ENCODE data around the gene HSDL1. TPM values are rescaled to one million over a fixed set of nuclear protein-coding genes. Genes with fewer than 3 reads are reported as not detected.

The HSDL1 gene
- total RNA-seq, 2 experiments from 2014 or later, result 16.3 to 25.1 TPM

GRCh38 chr16:84075376-84075775 lies 69.6 kb downstream of the HSDL1 start:
- intact Hi-C loops (cut with micrococcal nuclease; ENCODE audit: unreplicated experiment), result no loop called here
- no peak for TF ChIP-seq EZH2phosphoT487 (IDR thresholded peaks at IDR 0.05; ENCODE audit: borderline replicate concordance, low read depth, low read length)
- TF ChIP-seq, protein P1, sequence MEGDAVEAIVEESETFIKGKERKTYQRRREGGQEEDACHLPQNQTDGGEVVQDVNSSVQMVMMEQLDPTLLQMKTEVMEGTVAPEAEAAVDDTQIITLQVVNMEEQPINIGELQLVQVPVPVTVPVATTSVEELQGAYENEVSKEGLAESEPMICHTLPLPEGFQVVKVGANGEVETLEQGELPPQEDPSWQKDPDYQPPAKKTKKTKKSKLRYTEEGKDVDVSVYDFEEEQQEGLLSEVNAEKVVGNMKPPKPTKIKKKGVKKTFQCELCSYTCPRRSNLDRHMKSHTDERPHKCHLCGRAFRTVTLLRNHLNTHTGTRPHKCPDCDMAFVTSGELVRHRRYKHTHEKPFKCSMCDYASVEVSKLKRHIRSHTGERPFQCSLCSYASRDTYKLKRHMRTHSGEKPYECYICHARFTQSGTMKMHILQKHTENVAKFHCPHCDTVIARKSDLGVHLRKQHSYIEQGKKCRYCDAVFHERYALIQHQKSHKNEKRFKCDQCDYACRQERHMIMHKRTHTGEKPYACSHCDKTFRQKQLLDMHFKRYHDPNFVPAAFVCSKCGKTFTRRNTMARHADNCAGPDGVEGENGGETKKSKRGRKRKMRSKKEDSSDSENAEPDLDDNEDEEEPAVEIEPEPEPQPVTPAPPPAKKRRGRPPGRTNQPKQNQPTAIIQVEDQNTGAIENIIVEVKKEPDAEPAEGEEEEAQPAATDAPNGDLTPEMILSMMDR (conservative IDR thresholded peaks at IDR 0.05; ENCODE audit: low read length), result no peak
- H3K36me3 ChIP-seq (ENCODE audit: insufficient read depth, low read length), result peaks cover 84% of the 10 kb centered on the region
- no peak overlapping the region for H2AFZ ChIP-seq (ENCODE audit: low read length)
- H3K79me2 ChIP-seq (ENCODE audit: insufficient read depth, low read depth, low read length), result 0 out of 2 replicates have a peak, but pooled peaks cover 3% of the 10 kb centered on the region
- CTCF ChIA-PET (ENCODE audit: unreplicated experiment), result no interaction called here
- H3K4me3 ChIP-seq (ENCODE audit: low read depth, low read length, poor library complexity, severe bottlenecking), result no peak overlapping the region
- no TSS peak for BruUV-seq (replicated peaks)
- no peak overlapping the region for H3K4me2 ChIP-seq (ENCODE audit: low read length)
- POLR2A ChIA-PET, result no interaction called here
- H3K27ac ChIP-seq (ENCODE audit: low read depth, low read length, poor library complexity, severe bottlenecking), result no peak overlapping the region
- no peak for DNase-seq (ENCODE audit: low spot score)
- no peaks in the 10 kb centered on the region for H3K9me2 ChIP-seq (ENCODE audit: insufficient read depth, low read length)
- no peaks in the 10 kb centered on the region for H3K4me1 ChIP-seq (ENCODE audit: insufficient read depth, low read length, poor library complexity, severe bottlenecking)
- H4K20me1 ChIP-seq (ENCODE audit: insufficient read depth, low read length), result no peaks in the 10 kb centered on the region
- no peaks in the 10 kb centered on the region for H3K9me3 ChIP-seq (ENCODE audit: low read length)

GRCh38 chr16:84074721-84075120 lies 70.3 kb downstream of the HSDL1 start:
- ChIA-PET CTCF (ENCODE audit: unreplicated experiment) (no interaction called here), POLR2A (no interaction called here)
- no peak for DNase-seq (ENCODE audit: low spot score)
- Histone ChIP-seq H3K27ac (ENCODE audit: low read depth, low read length, poor library complexity, severe bottlenecking) (no peak overlapping the region), H3K36me3 (ENCODE audit: insufficient read depth, low read length) (peaks cover 84% of the 10 kb centered on the region), H3K79me2 (ENCODE audit: insufficient read depth, low read depth, low read length) (0 out of 2 replicates have a peak, but pooled peaks cover 3% of the 10 kb centered on the region), H3K9me3 (ENCODE audit: low read length) (no peaks in the 10 kb centered on the region), H3K4me1 (ENCODE audit: insufficient read depth, low read length, poor library complexity, severe bottlenecking) (no peaks in the 10 kb centered on the region), H2AFZ (ENCODE audit: low read length) (no peak overlapping the region), H3K4me2 (ENCODE audit: low read length) (no peak overlapping the region), H3K9me2 (ENCODE audit: insufficient read depth, low read length) (no peaks in the 10 kb centered on the region), H4K20me1 (ENCODE audit: insufficient read depth, low read length) (no peaks in the 10 kb centered on the region), H3K4me3 (ENCODE audit: low read depth, low read length, poor library complexity, severe bottlenecking) (no peak overlapping the region)
- no TSS peak for BruUV-seq (replicated peaks)
- TF ChIP-seq, protein P1 (conservative IDR thresholded peaks at IDR 0.05; ENCODE audit: low read length), result no peak
- no peak for TF ChIP-seq EZH2phosphoT487 (IDR thresholded peaks at IDR 0.05; ENCODE audit: borderline replicate concordance, low read depth, low read length)
- intact Hi-C loops (cut with micrococcal nuclease; ENCODE audit: unreplicated experiment), result no loop called here

Other genes with a start within 250 kb of the HSDL1 start
- 3.2 and 3.5 TPM in 2 replicates for gene MLYCD, start 246.1 kb downstream of the HSDL1 start, total RNA-seq (2014; rRNA removed; shearing (Covaris generic))
- 10.9 and 11.1 TPM in 2 replicates for gene MLYCD, start 246.1 kb downstream of the HSDL1 start, total RNA-seq (2022)
- gene OSGIN1, start 191.9 kb downstream of the HSDL1 start, total RNA-seq (2014; rRNA removed; shearing (Covaris generic)), result 0.28 and 0.41 TPM in 2 replicates
- gene OSGIN1, start 191.9 kb downstream of the HSDL1 start, total RNA-seq (2022), result 1.0 and 2.0 TPM in 2 replicates
- not detected in 2 replicates for gene NECAB2, start 176.9 kb downstream of the HSDL1 start, total RNA-seq (2014; rRNA removed; shearing (Covaris generic))
- gene NECAB2, start 176.9 kb downstream of the HSDL1 start, total RNA-seq (2022), result not detected in 2 replicates
- not detected in 2 replicates for gene SLC38A8, start 102.4 kb downstream of the HSDL1 start, total RNA-seq (2014; rRNA removed; shearing (Covaris generic))
- gene SLC38A8, start 102.4 kb downstream of the HSDL1 start, total RNA-seq (2022), result not detected in 2 replicates
- gene MBTPS1, start 28.2 kb downstream of the HSDL1 start, total RNA-seq (2014; rRNA removed; shearing (Covaris generic)), result 39.4 and 49.6 TPM in 2 replicates
- gene MBTPS1, start 28.2 kb downstream of the HSDL1 start, total RNA-seq (2022), result 65.2 and 71.8 TPM in 2 replicates
- 0.08 TPM in 1 of 2 replicates, not detected in the other for gene DNAAF1, start 131 bp upstream of the HSDL1 start, total RNA-seq (2014; rRNA removed; shearing (Covaris generic))
- 0.24 and 0.34 TPM in 2 replicates for gene DNAAF1, start 131 bp upstream of the HSDL1 start, total RNA-seq (2022)
- 27.4 and 64.6 TPM in 2 replicates for gene TAF1C, start 41.9 kb upstream of the HSDL1 start, total RNA-seq (2014; rRNA removed; shearing (Covaris generic))
- 62.5 and 66.1 TPM in 2 replicates for gene TAF1C, start 41.9 kb upstream of the HSDL1 start, total RNA-seq (2022)
- gene ADAD2, start 46.0 kb upstream of the HSDL1 start, total RNA-seq (2014; rRNA removed; shearing (Covaris generic)), result not detected in 2 replicates
- not detected in 2 replicates for gene ADAD2, start 46.0 kb upstream of the HSDL1 start, total RNA-seq (2022)
- not detected in 2 replicates for gene KCNG4, start 94.8 kb upstream of the HSDL1 start, total RNA-seq (2014; rRNA removed; shearing (Covaris generic))
- not detected in 2 replicates for gene KCNG4, start 94.8 kb upstream of the HSDL1 start, total RNA-seq (2022)
- gene WFDC1, start 149.7 kb upstream of the HSDL1 start, total RNA-seq (2014; rRNA removed; shearing (Covaris generic)), result not detected in 2 replicates
- not detected in 2 replicates for gene WFDC1, start 149.7 kb upstream of the HSDL1 start, total RNA-seq (2022)
- 0.66 TPM in 1 of 2 replicates, not detected in the other for gene ATP2C2, start 223.4 kb upstream of the HSDL1 start, total RNA-seq (2014; rRNA removed; shearing (Covaris generic))
- gene ATP2C2, start 223.4 kb upstream of the HSDL1 start, total RNA-seq (2022), result not detected in 2 replicates

Measured in OCI-LY7 (cell line).